Caki2 (cell line): ENCODE measurements around the gene UNC13C. TPM values are rescaled to one million over a fixed set of nuclear protein-coding genes. Genes with fewer than 3 reads are reported as not detected.

Experiments
- DNase-seq: peaks from one replicate; pipeline ENCODE4 v3.0.0-alpha.2; 2015; ENCODE audit warnings: low read depth
- in situ Hi-C: cut with HindIII; loops from 2 replicates; pipeline ENCODE4 v1.10.0; 2016; ENCODE audit warnings: low sequenced_read_pairs, low pct_unique_long_range_greater_than_20kb, mixed read lengths
- total RNA-seq: library from RNA; depleted of rRNA; stranded (reverse); fragments of >200 nt; shearing (Covaris generic); gene quantifications from 2 replicates; pipeline ENCODE4 v1.2.3, GENCODE V29; 2014; ENCODE audit warnings: low replicate concordance; rRNA removed

The UNC13C gene
- total RNA-seq, 1 experiment from 2014 or later: 0.03 TPM

DNA sequence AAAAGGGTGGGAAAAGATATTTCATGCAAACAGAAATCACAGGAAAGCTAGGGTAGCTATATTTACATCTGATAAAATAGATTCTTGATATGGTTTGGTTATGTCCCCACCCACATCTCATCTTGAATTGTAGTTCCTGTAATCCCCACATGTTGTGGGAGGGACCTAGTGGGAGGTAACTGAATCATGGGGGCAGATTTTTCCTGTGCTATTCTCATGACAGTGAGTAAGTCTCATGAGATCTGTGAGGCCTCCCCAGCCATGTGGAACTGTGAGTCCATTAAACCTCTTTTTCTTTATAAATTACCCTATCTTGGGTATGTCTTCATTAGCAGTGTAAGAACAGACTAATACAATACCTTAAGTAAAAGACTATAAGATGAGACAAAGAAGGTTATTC is 660.4 kb downstream of the UNC13C start:
- DNase-seq: no peak
- in situ Hi-C loops: no loop called here

DNA sequence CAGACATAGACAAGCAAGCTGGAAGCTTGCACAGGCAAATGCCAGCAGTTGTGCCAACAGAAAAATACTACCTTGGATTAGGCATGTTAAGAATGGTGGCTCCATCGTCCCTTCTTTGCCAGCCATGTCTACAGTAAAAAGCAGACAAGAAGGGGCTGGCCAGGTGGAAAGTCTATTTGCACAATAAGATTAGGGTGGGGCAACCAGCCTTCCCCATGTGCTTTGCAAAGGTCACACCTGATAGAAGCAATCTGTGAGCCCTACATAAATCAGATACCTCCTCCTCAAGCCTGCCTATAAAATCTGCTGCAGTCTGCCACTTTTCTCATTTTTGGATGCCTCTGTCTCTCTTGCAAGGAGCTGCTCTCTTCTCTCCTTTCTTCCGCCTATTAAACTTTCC is 662.6 kb downstream of the UNC13C start:
- DNase-seq: no peak
- in situ Hi-C loops: no loop called here

DNA sequence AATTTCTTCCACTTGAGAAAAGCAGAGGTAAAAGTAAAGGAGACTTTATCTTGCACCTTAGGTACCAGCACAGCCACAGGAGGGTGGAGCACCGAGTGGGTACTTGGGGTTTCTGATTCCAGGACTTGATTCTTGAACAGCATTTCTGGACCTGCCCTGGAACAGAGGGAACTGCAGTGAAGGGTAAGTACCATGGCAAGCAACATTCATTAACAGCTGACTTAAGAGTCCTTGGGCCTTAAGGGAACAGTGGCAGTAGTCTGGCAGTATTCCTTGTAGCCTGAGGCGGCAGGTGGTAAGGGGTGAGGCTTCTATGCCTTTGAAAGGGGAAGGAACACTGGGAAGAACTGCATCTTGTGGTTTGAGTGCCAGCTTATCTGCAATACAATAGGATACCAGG is 666.6 kb downstream of the UNC13C start:
- DNase-seq: no peak
- in situ Hi-C loops: no loop called here

DNA sequence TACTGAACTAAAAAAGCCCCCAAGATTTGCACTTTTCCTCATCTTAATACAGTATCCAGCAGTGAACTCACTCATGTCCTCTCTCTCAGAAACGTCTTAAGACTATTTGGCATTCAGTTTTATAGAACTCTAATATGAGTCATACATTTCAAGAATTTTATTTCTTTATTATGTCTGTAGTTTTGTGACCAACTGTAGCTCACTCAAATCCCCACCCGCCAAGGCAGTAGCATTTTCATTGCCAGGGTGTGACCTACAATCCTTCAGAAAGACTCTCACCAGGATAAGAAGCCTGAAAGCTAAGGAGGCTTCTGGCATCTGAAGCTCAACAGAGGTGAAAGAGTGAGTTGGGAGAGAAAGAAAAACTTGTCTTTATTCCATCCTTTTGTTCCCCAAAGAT is 681.4 kb downstream of the UNC13C start:
- in situ Hi-C loops: no loop called here
- no peak for DNase-seq

DNA sequence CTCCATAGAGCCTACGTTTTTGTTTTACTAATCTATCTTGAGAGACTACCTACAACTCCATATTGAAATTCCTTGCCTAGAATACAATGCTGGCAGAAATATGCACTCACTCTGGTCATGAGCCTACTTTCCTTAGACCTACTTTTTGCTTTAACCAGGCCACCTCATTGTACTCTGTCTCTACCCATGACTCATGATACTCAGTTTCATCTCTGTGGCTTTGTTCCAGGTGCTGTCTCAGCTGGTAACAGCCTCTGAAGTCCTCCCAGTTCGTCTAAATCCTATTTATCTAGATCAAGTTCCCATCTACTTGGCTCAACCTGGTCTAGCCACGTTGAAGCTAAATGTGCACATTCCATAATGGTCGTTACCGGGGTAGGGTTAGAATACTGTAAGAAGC is 682.1 kb downstream of the UNC13C start:
- no peak for DNase-seq
- in situ Hi-C loops: no loop called here

DNA sequence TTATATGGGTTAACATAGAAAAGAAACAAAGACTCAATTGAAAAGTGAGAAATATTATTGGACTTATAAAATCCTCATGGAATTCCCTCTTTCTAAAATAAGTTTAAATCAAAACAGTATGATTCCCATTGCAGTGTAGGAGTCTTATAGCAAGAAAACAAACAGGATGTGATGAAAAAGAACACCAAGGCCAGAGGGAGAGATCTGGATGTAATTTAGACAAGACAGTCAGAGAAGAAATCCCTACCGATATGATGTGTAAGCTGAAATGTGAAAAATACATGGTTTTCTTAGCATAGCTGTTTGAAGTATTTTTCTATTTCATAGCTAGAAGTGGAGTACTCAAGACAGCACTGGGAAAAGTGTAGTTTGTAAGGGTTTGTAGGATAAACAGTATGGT is 697.0 kb downstream of the UNC13C start:
- DNase-seq: no peak
- in situ Hi-C loops: no loop called here

DNA sequence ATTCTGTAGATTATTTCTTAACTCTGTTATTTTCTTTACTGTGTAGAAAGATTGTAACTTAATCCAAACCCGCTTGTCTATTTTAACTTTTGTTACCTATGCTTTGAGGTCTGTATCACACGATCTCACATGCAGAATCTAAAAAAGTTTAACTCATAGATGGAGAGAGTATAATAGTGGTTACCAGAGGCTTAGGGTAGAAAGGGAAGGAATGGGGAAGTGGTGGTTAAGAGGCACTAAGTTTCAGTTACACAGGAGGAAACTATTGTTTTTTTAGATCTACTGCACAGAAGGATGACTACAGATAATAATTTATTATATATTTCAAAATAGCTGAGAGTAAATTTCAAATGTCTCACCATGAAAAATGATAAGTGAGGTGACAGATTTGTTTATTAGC is 703.3 kb downstream of the UNC13C start:
- in situ Hi-C loops: no loop called here
- no peak for DNase-seq

Other genes with a start within 250 kb of the UNC13C start
- 5.0 and 6.1 TPM in 2 replicates for gene WDR72, start 218.8 kb upstream of the UNC13C start, total RNA-seq